IMR-90 (cell line): ENCODE data around the gene SYNE3. TPM values are rescaled to one million over a fixed set of nuclear protein-coding genes. Genes with fewer than 3 reads are reported as not detected.

Experiments
- ATAC-seq: fragments of 200-7000 bp; cut with Tn5 transposase; 2 replicates; pipeline ENCODE4 v1.9.1; 2020; ENCODE audit warnings: low read depth, mild to moderate bottlenecking, moderate library complexity
- BruUV-seq: library from RNA; stranded (reverse); fragments of 400-500 nt; replicated peaks from 2 replicates; lab custom pipeline; 2021; lab: Mats Ljungman, UMichigan
- CTCF ChIA-PET: fragments of 300-600 bp; formaldehyde crosslinking; extraction: SDS; loops from one replicate; lab custom pipeline; 2021; ENCODE audit warnings: antibody characterized with exemption; lab: Yijun Ruan, JAX
- POLR2A ChIA-PET: fragments of 300-600 bp; sonication (Branson Sonifier 250); formaldehyde crosslinking; loops from one replicate; lab custom pipeline; 2022; ENCODE audit warnings: antibody characterized with exemption; ENCODE audit not compliant: unreplicated experiment; lab: Charles Lee
- DNase-seq: peaks from one replicate; pipeline ENCODE4 v3.0.0; 2013
- H2AFZ ChIP-seq: replicated peaks from 2 replicates; pipeline ENCODE3; 2013; ENCODE audit warnings: low read length, mild to moderate bottlenecking; ENCODE audit not compliant: poor library complexity
- H2AK5ac ChIP-seq: 2 replicates; pipeline ENCODE4 v1.6.1; 2013; ENCODE audit warnings: low read depth, low read length, inconsistent platforms
- H2AK9ac ChIP-seq: replicated peaks from 2 replicates; pipeline ENCODE3; 2013; ENCODE audit warnings: mild to moderate bottlenecking, low read depth, low read length, moderate library complexity; ENCODE audit not compliant: poor library complexity
- H2BK120ac ChIP-seq: 2 replicates; pipeline ENCODE4 v1.6.1; 2013; ENCODE audit warnings: low read depth, low read length, inconsistent platforms
- H2BK15ac ChIP-seq: 3 replicates; pipeline ENCODE4 v1.6.1; 2013; ENCODE audit warnings: low read depth, low read length, inconsistent platforms
- H2BK20ac ChIP-seq: 2 replicates; pipeline ENCODE4 v1.6.1; 2013; ENCODE audit warnings: low read depth, mild to moderate bottlenecking, inconsistent platforms, low read length, moderate library complexity
- H2BK5ac ChIP-seq: 2 replicates; pipeline ENCODE4 v1.6.1; 2013; ENCODE audit warnings: mild to moderate bottlenecking, low read depth, low read length, inconsistent platforms; ENCODE audit not compliant: poor library complexity, severe bottlenecking
- H3K14ac ChIP-seq: replicated peaks from 2 replicates; pipeline ENCODE4 v1.6.1; 2013; ENCODE audit warnings: low read depth, low read length, inconsistent platforms
- H3K18ac ChIP-seq: 2 replicates; pipeline ENCODE4 v1.6.1; 2013; ENCODE audit warnings: low read depth, low read length, control low read depth
- H3K23ac ChIP-seq: 2 replicates; pipeline ENCODE4 v1.6.1; 2013; ENCODE audit warnings: low read depth, low read length, inconsistent platforms
- H3K27ac ChIP-seq: 2 replicates; pipeline ENCODE4 v1.5.1; 2013; ENCODE audit warnings: mild to moderate bottlenecking, control low read depth, low read length; ENCODE audit not compliant: insufficient read depth
- H3K27me3 ChIP-seq: 2 replicates; pipeline ENCODE4 v1.6.1; 2013; ENCODE audit warnings: low read length; ENCODE audit not compliant: control insufficient read depth, insufficient read depth
- H3K36me3 ChIP-seq: 2 replicates; pipeline ENCODE4 v1.6.1; 2013; ENCODE audit warnings: low read length, mixed read lengths; ENCODE audit not compliant: control insufficient read depth, insufficient read depth
- H3K4ac ChIP-seq: 2 replicates; pipeline ENCODE4 v1.6.1; 2013; ENCODE audit warnings: low read depth, low read length, inconsistent platforms
- H3K4me1 ChIP-seq: 2 replicates; pipeline ENCODE4 v1.6.1; 2013; ENCODE audit warnings: low read length, mixed read lengths; ENCODE audit not compliant: control insufficient read depth, insufficient read depth
- H3K4me2 ChIP-seq: 2 replicates; pipeline ENCODE4 v1.6.1; 2013; ENCODE audit warnings: low read depth, mild to moderate bottlenecking, control low read depth, low read length, moderate library complexity
- H3K4me3 ChIP-seq: 2 replicates; pipeline ENCODE4 v1.5.1; 2013; ENCODE audit warnings: low read depth, mild to moderate bottlenecking, control low read depth, low read length, moderate library complexity; ENCODE audit not compliant: insufficient read depth
- H3K56ac ChIP-seq: 2 replicates; pipeline ENCODE4 v1.6.1; 2013; ENCODE audit warnings: low read length, inconsistent platforms; ENCODE audit not compliant: insufficient read depth; ENCODE audit errors: extremely low read depth
- H3K79me1 ChIP-seq, 2 experiments: 2 replicates each; pipeline ENCODE4 v1.6.1; 2013; ENCODE audit warnings: low read length in 2 of 2, inconsistent platforms in 1 of 2, low read depth in 1 of 2
- H3K9ac ChIP-seq: 2 replicates; pipeline ENCODE4 v1.6.1; 2013; ENCODE audit warnings: low read depth, low read length, control low read depth
- H3K9me1 ChIP-seq: 2 replicates; pipeline ENCODE4 v1.6.1; 2013; ENCODE audit warnings: low read length, inconsistent platforms; ENCODE audit not compliant: insufficient read depth
- H3K9me3 ChIP-seq: 2 replicates; pipeline ENCODE4 v1.6.1; 2013; ENCODE audit warnings: low read length; ENCODE audit not compliant: control insufficient read depth, insufficient read depth
- H4K20me1 ChIP-seq: 2 replicates; pipeline ENCODE4 v1.6.1; 2013; ENCODE audit warnings: low read length, inconsistent platforms; ENCODE audit not compliant: insufficient read depth
- H4K5ac ChIP-seq: 2 replicates; pipeline ENCODE4 v1.6.1; 2013; ENCODE audit warnings: mild to moderate bottlenecking, low read depth, low read length, control low read depth
- H4K8ac ChIP-seq, 2 experiments: 2 replicates each; pipeline ENCODE4 v1.6.1; 2013; ENCODE audit warnings: low read depth in 2 of 2, low read length in 2 of 2, control low read depth in 1 of 2, inconsistent platforms in 1 of 2
- H4K91ac ChIP-seq: 2 replicates; pipeline ENCODE4 v1.6.1; 2013; ENCODE audit warnings: low read depth, low read length, inconsistent platforms; ENCODE audit not compliant: insufficient read depth
- BHLHE40 ChIP-seq: fragments of 150-350 bp; IDR thresholded peaks from 2 replicates; pipeline ENCODE4 v1.6.1; 2016; ENCODE audit warnings: mild to moderate bottlenecking, low read depth, low read length
- CEBPB ChIP-seq: IDR thresholded peaks from 2 replicates; pipeline ENCODE4 v1.6.1; 2012; ENCODE audit warnings: low read depth, low read length, improper control_type of control experiment
- FOS ChIP-seq: fragments of 150-350 bp; IDR thresholded peaks from 2 replicates; pipeline ENCODE4 v1.6.1; 2016; ENCODE audit warnings: low read depth, low read length
- MAFK ChIP-seq: IDR thresholded peaks from 2 replicates; pipeline ENCODE4 v1.6.1; 2012; ENCODE audit warnings: low read depth, low read length, improper control_type of control experiment
- MAZ ChIP-seq: IDR thresholded peaks from 2 replicates; pipeline ENCODE4 v1.6.1; 2012; ENCODE audit warnings: low read depth, mild to moderate bottlenecking, low read length, improper control_type of control experiment, moderate library complexity, borderline replicate concordance
- MXI1 ChIP-seq: IDR thresholded peaks from 2 replicates; pipeline ENCODE4 v1.6.1; 2012; ENCODE audit warnings: low read depth, mild to moderate bottlenecking, low read length, moderate library complexity, borderline replicate concordance
- POLR2A ChIP-seq: IDR thresholded peaks from 2 replicates; pipeline ENCODE4 v1.6.1; 2012; ENCODE audit warnings: mild to moderate bottlenecking, low read depth, low read length
- RAD21 ChIP-seq: IDR thresholded peaks from 2 replicates; pipeline ENCODE4 v1.6.1; 2012; ENCODE audit warnings: low read length, improper control_type of control experiment
- RFX5 ChIP-seq: IDR thresholded peaks from 2 replicates; pipeline ENCODE4 v1.8.0; 2012; ENCODE audit warnings: low read depth, mild to moderate bottlenecking, low read length, moderate library complexity
- SMC3 ChIP-seq: fragments of 150-350 bp; IDR thresholded peaks from 2 replicates; pipeline ENCODE4 v1.6.1; 2016; ENCODE audit warnings: low read depth, mild to moderate bottlenecking, antibody characterized with exemption, low read length, moderate library complexity
- WGBS, 2 experiments: methylation state at CpG; one replicate each; pipeline versions ENCODE4 v1.1.5 to v1.1.7; 2013; ENCODE audit warnings: missing lambda C conversion rate in 2 of 2; ENCODE audit not compliant: insufficient read length in 1 of 2; ENCODE audit errors: extremely low coverage in 2 of 2; 5-methylcytosine and 5-hydroxymethylcytosine counted together
- dilution Hi-C: fragments of 300-500 bp; cut with HindIII; formaldehyde crosslinking; loops from one replicate; pipeline ENCODE4 v1.14.3; 2018; ENCODE audit warnings: low sequenced_read_pairs; ENCODE audit not compliant: unreplicated experiment
- in situ Hi-C: fragments of 300-500 bp; cut with MboI; formaldehyde crosslinking; loops from 3 replicates; pipeline ENCODE4 v1.14.3; 2019; ENCODE audit warnings: low sequenced_read_pairs, inconsistent platforms, mixed read lengths
- intact Hi-C: fragments of 100-400 bp; cut with micrococcal nuclease; formaldehyde crosslinking; loops from 2 replicates; pipeline ENCODE4 v1.10.0; 2022
- polyA plus RNA-seq, 3 experiments: library from polyadenylated mRNA; depleted of rRNA; stranded (reverse); fragments of >200 nt; gene quantifications; 2 replicates each; pipeline ENCODE4 v1.2.3, GENCODE V29; 2012; ENCODE audit warnings: low replicate concordance in 1 of 3
- total RNA-seq: library from RNA; depleted of rRNA; stranded (reverse); fragments of >200 nt; gene quantifications from 2 replicates; pipeline ENCODE4 v1.2.3, GENCODE V29; 2012
- TF ChIP-seq, protein P1 (sequence below): conservative IDR thresholded peaks from 2 replicates; pipeline ENCODE4 v1.5.1; 2012; ENCODE audit warnings: mild to moderate bottlenecking, low read depth, low read length, improper control_type of control experiment
- TF ChIP-seq, protein P2 (sequence below): fragments of 150-350 bp; IDR thresholded peaks from 2 replicates; pipeline ENCODE4 v1.6.1; 2017; ENCODE audit warnings: mild to moderate bottlenecking, antibody characterized with exemption, low read length, low read depth

SYNE3 gene
- total and polyA plus RNA-seq, 2 of the 4 experiments (the other 2 are of a cell fraction): 2.9 to 5.0 TPM

DNA sequence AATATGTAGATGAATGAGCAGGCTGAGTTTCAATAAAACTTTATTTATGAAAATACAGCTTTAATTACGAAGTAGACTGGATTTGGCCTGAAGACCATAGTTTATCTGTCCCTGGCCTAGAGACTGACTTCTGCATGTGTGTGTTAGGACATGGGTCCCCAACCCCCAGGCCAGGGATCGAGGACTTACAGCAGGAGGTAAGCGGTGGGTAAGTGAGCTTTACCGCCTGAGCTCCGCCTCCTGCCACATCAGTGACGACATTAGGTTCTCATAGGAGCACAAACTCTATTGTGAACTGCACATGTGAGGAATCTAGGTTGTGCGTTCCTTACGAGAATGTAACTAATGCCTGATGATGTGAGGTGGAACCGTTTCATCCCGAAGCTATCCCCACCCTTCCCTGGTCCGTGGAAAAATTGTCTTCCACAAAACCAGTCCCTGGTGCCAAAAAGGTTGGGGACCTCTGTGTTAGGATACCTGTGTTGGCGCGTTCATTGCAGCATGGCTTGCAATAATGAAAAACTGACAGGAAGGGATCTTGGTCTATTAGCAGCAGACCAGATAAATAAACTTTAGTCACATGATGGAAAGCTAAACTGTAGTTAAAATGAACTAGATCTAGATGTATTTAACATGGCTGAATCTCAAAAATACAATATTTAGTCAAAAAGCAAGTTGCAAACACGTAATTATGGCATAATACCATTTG, 22.5 kb upstream of the SYNE3 start (continued):
- no peak for TF ChIP-seq RFX5
- no peak for TF ChIP-seq MAFK

DNA sequence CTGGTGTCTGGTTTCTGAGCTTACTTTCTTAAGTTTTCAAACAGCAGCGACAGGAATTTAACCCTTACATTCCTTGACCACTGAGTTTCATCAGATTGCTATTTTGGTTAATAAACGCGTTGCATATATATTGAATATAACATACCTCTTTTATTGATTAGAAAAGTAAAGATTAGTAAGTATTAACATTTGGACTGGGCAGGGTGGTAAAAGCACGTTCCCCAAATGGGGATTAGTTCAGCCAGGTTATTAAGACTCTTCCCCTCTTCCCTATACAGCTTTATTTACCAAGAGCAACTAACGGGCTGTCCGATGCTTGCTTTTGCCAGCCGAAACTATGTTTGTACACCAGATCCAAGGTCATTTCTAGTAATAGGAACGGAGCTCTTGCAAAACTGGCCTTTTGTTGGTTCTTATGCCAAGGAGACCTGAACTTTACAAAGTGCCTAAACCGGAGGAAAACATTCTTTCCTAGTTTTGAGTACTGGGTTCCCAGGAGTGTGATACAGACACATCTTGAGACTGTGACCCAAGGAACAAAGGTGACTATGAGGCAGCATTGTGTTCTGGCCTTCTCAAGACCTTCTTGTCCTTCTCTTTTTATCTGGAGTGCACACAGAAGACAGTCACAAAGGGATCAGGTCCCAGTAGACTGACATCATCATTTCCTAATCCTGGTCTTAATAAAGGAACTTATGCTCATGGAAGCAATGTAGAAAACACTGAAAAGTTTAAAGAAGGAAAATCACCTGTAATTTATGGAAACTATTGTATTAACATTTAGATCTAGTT, 21.0 kb upstream of the SYNE3 start:
- no peak overlapping the region for H3K56ac ChIP-seq
- POLR2A ChIA-PET: no interaction called here
- peaks cover 10% of the 10 kb centered on the region; the same call in 1 of the 2 replicates for H3K9me1 ChIP-seq
- ATAC-seq (no peak), DNase-seq (no peak)
- H3K23ac ChIP-seq: peak overlapping the region; percentile 38; the same call in 1 of the 2 replicates
- no peak overlapping the region for H3K9ac ChIP-seq
- H2BK120ac ChIP-seq: no peak overlapping the region
- CTCF ChIA-PET: interaction anchor here (0.7 to 1.1 kb wide), 2 partner anchors 11 to 95 kb away, joined by 3 read pairs; no protein-coding TSS in a partner anchor
- H3K9me3 ChIP-seq: no peaks in the 10 kb centered on the region
- H4K5ac ChIP-seq: no peak overlapping the region
- TSS peak; percentile 40 for BruUV-seq
- WGBS, 2 experiments: 100% methylated on average over 1 of the region's 9 CpGs; no CpG with 5 or more reads in 1 of the 2 experiments
- peaks cover 38% of the 10 kb centered on the region for H4K20me1 ChIP-seq
- no peak overlapping the region for H3K18ac ChIP-seq
- H3K4me2 ChIP-seq: no peak overlapping the region; the same call in 1 of the 2 replicates
- H3K14ac ChIP-seq: no peak overlapping the region
- H2BK5ac ChIP-seq: no peak overlapping the region
- H2BK20ac ChIP-seq: no peak overlapping the region
- peak overlapping the region; percentile 13; the same call in 1 of the 2 replicates for H2AK5ac ChIP-seq
- H3K4me1 ChIP-seq: 0 out of 2 replicates have a peak, but pooled peaks cover 7% of the 10 kb centered on the region
- no peak overlapping the region for H3K4me3 ChIP-seq
- no peaks in the 10 kb centered on the region for H3K27me3 ChIP-seq
- no peak overlapping the region for H2AK9ac ChIP-seq
- H3K27ac ChIP-seq: no peak overlapping the region
- H2BK15ac ChIP-seq: peak overlapping the region; percentile 20; the same call in 1 of the 3 replicates
- H3K36me3 ChIP-seq: no peaks in the 10 kb centered on the region
- H3K79me1 ChIP-seq: peaks cover 38 to 61% of the 10 kb centered on the region in 2 experiments; a peak in 3 of 4 replicates
- H3K4ac ChIP-seq: no peak overlapping the region
- H4K91ac ChIP-seq: no peak overlapping the region
- intact Hi-C loops (loop anchor here (10.0 kb wide), 3 partner anchors 313 to 727 kb away; no protein-coding TSS in a partner anchor), in situ Hi-C loops (loop anchor here (25.0 kb wide), 1 partner anchor 725 kb away; the partner anchor contains the start of gene BDKRB1), dilution Hi-C loops (no loop called here)
- no peak overlapping the region for H2AFZ ChIP-seq
- no peak overlapping the region for H4K8ac ChIP-seq
- no peak for TF ChIP-seq RAD21
- TF ChIP-seq MXI1: no peak
- TF ChIP-seq, protein P1, sequence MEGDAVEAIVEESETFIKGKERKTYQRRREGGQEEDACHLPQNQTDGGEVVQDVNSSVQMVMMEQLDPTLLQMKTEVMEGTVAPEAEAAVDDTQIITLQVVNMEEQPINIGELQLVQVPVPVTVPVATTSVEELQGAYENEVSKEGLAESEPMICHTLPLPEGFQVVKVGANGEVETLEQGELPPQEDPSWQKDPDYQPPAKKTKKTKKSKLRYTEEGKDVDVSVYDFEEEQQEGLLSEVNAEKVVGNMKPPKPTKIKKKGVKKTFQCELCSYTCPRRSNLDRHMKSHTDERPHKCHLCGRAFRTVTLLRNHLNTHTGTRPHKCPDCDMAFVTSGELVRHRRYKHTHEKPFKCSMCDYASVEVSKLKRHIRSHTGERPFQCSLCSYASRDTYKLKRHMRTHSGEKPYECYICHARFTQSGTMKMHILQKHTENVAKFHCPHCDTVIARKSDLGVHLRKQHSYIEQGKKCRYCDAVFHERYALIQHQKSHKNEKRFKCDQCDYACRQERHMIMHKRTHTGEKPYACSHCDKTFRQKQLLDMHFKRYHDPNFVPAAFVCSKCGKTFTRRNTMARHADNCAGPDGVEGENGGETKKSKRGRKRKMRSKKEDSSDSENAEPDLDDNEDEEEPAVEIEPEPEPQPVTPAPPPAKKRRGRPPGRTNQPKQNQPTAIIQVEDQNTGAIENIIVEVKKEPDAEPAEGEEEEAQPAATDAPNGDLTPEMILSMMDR: no peak
- no peak for TF ChIP-seq FOS
- no peak for TF ChIP-seq CEBPB
- TF ChIP-seq MAZ: no peak
- TF ChIP-seq SMC3: no peak
- TF ChIP-seq, protein P2, sequence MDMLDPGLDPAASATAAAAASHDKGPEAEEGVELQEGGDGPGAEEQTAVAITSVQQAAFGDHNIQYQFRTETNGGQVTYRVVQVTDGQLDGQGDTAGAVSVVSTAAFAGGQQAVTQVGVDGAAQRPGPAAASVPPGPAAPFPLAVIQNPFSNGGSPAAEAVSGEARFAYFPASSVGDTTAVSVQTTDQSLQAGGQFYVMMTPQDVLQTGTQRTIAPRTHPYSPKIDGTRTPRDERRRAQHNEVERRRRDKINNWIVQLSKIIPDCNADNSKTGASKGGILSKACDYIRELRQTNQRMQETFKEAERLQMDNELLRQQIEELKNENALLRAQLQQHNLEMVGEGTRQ: no peak
- TF ChIP-seq RFX5: no peak
- no peak for TF ChIP-seq POLR2A
- no peak for TF ChIP-seq BHLHE40
